SK-N-MC (cell line): ENCODE measurements around the gene KRT31.

Source experiments
- DNase-seq: peaks from one replicate; pipeline ENCODE4 v3.0.0-alpha.2; 2011; ENCODE audit warnings: low read depth, low spot score
- H3K27ac ChIP-seq: fragments of 200-600 bp; sonication (generic); 2 replicates; pipeline ENCODE4 v1.5.1; 2016; ENCODE audit warnings: mixed run types
- H3K36me3 ChIP-seq: fragments of 200-600 bp; sonication (generic); 2 replicates; pipeline ENCODE4 v1.6.1; 2017; ENCODE audit warnings: antibody characterized with exemption, low read length, mixed read lengths; ENCODE audit not compliant: insufficient read depth
- H3K4me3 ChIP-seq: fragments of 200-600 bp; sonication (generic); 2 replicates; pipeline ENCODE4 v1.5.1; 2016
- H3K9ac ChIP-seq: fragments of 200-600 bp; sonication (generic); 2 replicates; pipeline ENCODE4 v1.8.0; 2017; ENCODE audit warnings: mixed run types, mixed read lengths; ENCODE audit not compliant: insufficient read length
- H3K9me3 ChIP-seq: fragments of 200-600 bp; sonication (generic); 2 replicates; pipeline ENCODE4 v1.6.1; 2017; ENCODE audit warnings: low read depth, mild to moderate bottlenecking, antibody characterized with exemption, low read length, moderate library complexity, mixed read lengths
- EZH2 ChIP-seq: fragments of 200-600 bp; sonication (generic); IDR thresholded peaks from one replicate; pipeline ENCODE4 v1.6.1; 2017; ENCODE audit warnings: antibody characterized with exemption
- FOXP2 ChIP-seq: optimal IDR thresholded peaks from 2 replicates; pipeline ENCODE3; 2011; ENCODE audit warnings: mild to moderate bottlenecking, moderate library complexity; ENCODE audit not compliant: insufficient read depth; ENCODE audit errors: extremely low read length, control extremely low read depth
- POLR2AphosphoS5 ChIP-seq: IDR thresholded peaks from 2 replicates; pipeline ENCODE4 v1.6.1; 2012; ENCODE audit warnings: mild to moderate bottlenecking, low read depth, low read length, borderline replicate concordance

The KRT31 gene

GRCh38 chr17:41396996-41397660 lies at the start of gene KRT31:
Gene KRT31, minus strand, starts transcription at chr17:41397608. Its CDS starts 69 bp downstream, at chr17:41397539.
- TF ChIP-seq FOXP2: no peak
- no peak for TF ChIP-seq EZH2
- no peak for TF ChIP-seq POLR2AphosphoS5
- no peaks in the 10 kb centered on the region for H3K9me3 ChIP-seq
- H3K4me3 ChIP-seq: no peak within 1 kb of the TSS
- no peak for DNase-seq
- H3K9ac ChIP-seq: no peak within 1 kb of the TSS
- H3K36me3 ChIP-seq: no peaks in the 10 kb centered on the region
- H3K27ac ChIP-seq: no peak within 1 kb of the TSS

GRCh38 chr17:41446806-41447205 lies 49.4 kb upstream of the KRT31 start:
- no peak overlapping the region for H3K4me3 ChIP-seq
- H3K9ac ChIP-seq: no peak overlapping the region
- no peak for DNase-seq
- no peak overlapping the region for H3K27ac ChIP-seq
- H3K36me3 ChIP-seq: no peaks in the 10 kb centered on the region
- TF ChIP-seq EZH2: no peak
- no peak for TF ChIP-seq FOXP2
- TF ChIP-seq POLR2AphosphoS5: no peak
- no peaks in the 10 kb centered on the region for H3K9me3 ChIP-seq

GRCh38 chr17:41444640-41445039 lies 47.2 kb upstream of the KRT31 start:
- Histone ChIP-seq H3K9me3 (no peaks in the 10 kb centered on the region), H3K27ac (no peak overlapping the region), H3K9ac (no peak overlapping the region), H3K4me3 (no peak overlapping the region), H3K36me3 (no peaks in the 10 kb centered on the region)
- DNase-seq: no peak
- TF ChIP-seq FOXP2: no peak

GRCh38 chr17:41444186-41444585 lies 46.8 kb upstream of the KRT31 start:
- Histone ChIP-seq H3K4me3 (no peak overlapping the region), H3K9ac (no peak overlapping the region), H3K9me3 (no peaks in the 10 kb centered on the region), H3K27ac (no peak overlapping the region), H3K36me3 (no peaks in the 10 kb centered on the region)
- no peak for TF ChIP-seq POLR2AphosphoS5
- no peak for TF ChIP-seq FOXP2
- TF ChIP-seq EZH2: no peak
- no peak for DNase-seq

GRCh38 chr17:41442739-41443138 lies 45.3 kb upstream of the KRT31 start:
- H3K36me3 ChIP-seq: no peaks in the 10 kb centered on the region
- no peak overlapping the region for H3K4me3 ChIP-seq
- no peak for DNase-seq
- no peaks in the 10 kb centered on the region for H3K9me3 ChIP-seq
- TF ChIP-seq EZH2: no peak
- TF ChIP-seq FOXP2: no peak
- no peak for TF ChIP-seq POLR2AphosphoS5
- H3K27ac ChIP-seq: no peak overlapping the region
- no peak overlapping the region for H3K9ac ChIP-seq

- no peak for TF ChIP-seq POLR2AphosphoS5
- no peak for TF ChIP-seq FOXP2
- no peak for TF ChIP-seq EZH2
- Histone ChIP-seq H3K9me3 (no peaks in the 10 kb centered on the region), H3K9ac (no peak within 1 kb of the TSS), H3K36me3 (no peaks in the 10 kb centered on the region), H3K4me3 (no peak within 1 kb of the TSS), H3K27ac (no peak within 1 kb of the TSS)
- no peak for DNase-seq
Observed at GRCh38 chr17:41440531-41441033, 43.2 kb upstream of the KRT31 start, which contains the start of gene KRT38. Gene KRT38, minus strand, starts transcription at chr17:41440983. Its CDS starts 62 bp downstream, at chr17:41440921.

GRCh38 chr17:41439375-41439774 lies 42.0 kb upstream of the KRT31 start:
- no peaks in the 10 kb centered on the region for H3K9me3 ChIP-seq
- H3K9ac ChIP-seq: no peak overlapping the region
- no peaks in the 10 kb centered on the region for H3K36me3 ChIP-seq
- TF ChIP-seq EZH2: no peak
- no peak for TF ChIP-seq POLR2AphosphoS5
- TF ChIP-seq FOXP2: no peak
- no peak for DNase-seq
- H3K27ac ChIP-seq: no peak overlapping the region
- no peak overlapping the region for H3K4me3 ChIP-seq

- no peak overlapping the region for H3K4me3 ChIP-seq
- DNase-seq: no peak
- H3K9ac ChIP-seq: no peak overlapping the region
- H3K36me3 ChIP-seq: no peaks in the 10 kb centered on the region
- H3K9me3 ChIP-seq: no peaks in the 10 kb centered on the region
- no peak overlapping the region for H3K27ac ChIP-seq
- TF ChIP-seq FOXP2 (no peak), EZH2 (no peak), POLR2AphosphoS5 (no peak)
Observed at GRCh38 chr17:41437769-41438168, 40.4 kb upstream of the KRT31 start.

GRCh38 chr17:41437254-41437653 lies 39.8 kb upstream of the KRT31 start:
- Histone ChIP-seq H3K36me3 (no peaks in the 10 kb centered on the region), H3K9me3 (no peaks in the 10 kb centered on the region), H3K4me3 (no peak overlapping the region), H3K9ac (no peak overlapping the region), H3K27ac (no peak overlapping the region)
- DNase-seq: no peak
- TF ChIP-seq FOXP2: no peak
- no peak for TF ChIP-seq POLR2AphosphoS5
- no peak for TF ChIP-seq EZH2
